ENCODE results near the gene PCDHA10.
A peak's percentile ranks its signal among the peaks of the same experiment; 100 is the strongest.
"Not testable (repeated sequence)": the region's sequence is repeated elsewhere in the genome, so short reads cannot be mapped to it uniquely, and the experiment has no call there.

The PCDHA10 gene

GRCh38 chr5:140842798-140843733, 12.6 kb upstream of the PCDHA10 start:
- DNase-seq = no peak

- DNase-seq = not testable (repeated sequence)
Measured at GRCh38 chr5:140848139-140849102, 7.3 kb upstream of the PCDHA10 start, which contains the start of gene PCDHA9. TSS of gene PCDHA9 (plus strand) at chr5:140848382. CDS start at chr5:140848496, 114 bp downstream.

- not testable (repeated sequence) for DNase-seq
Measured at GRCh38 chr5:140849831-140850634, 5.7 kb upstream of the PCDHA10 start.

- DNase-seq = no peak
Measured at GRCh38 chr5:140857177-140857986, 1.7 kb downstream of the PCDHA10 start.

GRCh38 chr5:140857987-140858240, 2.2 kb downstream of the PCDHA10 start:
- no peak for DNase-seq

- DNase-seq = no peak
Measured at GRCh38 chr5:140862441-140863295, 7.0 kb downstream of the PCDHA10 start.

- peak; percentile 56 for DNase-seq
Measured at GRCh38 chr5:140868721-140869554, 13.2 kb downstream of the PCDHA10 start, which contains the start of gene PCDHA11. TSS of gene PCDHA11 (plus strand) at chr5:140868957. CDS start at chr5:140869104, 147 bp downstream.

GRCh38 chr5:140869555-140869886, 13.8 kb downstream of the PCDHA10 start:
- DNase-seq = no peak

- no peak for DNase-seq
Measured at GRCh38 chr5:140870221-140871201, 14.8 kb downstream of the PCDHA10 start.

GRCh38 chr5:140875085-140876065, 19.7 kb downstream of the PCDHA10 start, which contains the start of gene PCDHA12:
TSS of gene PCDHA12 (plus strand) at chr5:140875308. CDS start at chr5:140875473, 165 bp downstream.
- DNase-seq = no peak

GRCh38 chr5:140876541-140877261, 21.0 kb downstream of the PCDHA10 start:
- not testable (repeated sequence) for DNase-seq

GRCh38 chr5:140877262-140877581, 21.5 kb downstream of the PCDHA10 start:
- no peak for DNase-seq

GRCh38 chr5:140881889-140882590, 26.3 kb downstream of the PCDHA10 start, which contains the start of gene PCDHA13:
TSS of gene PCDHA13 (plus strand) at chr5:140882124. CDS start at chr5:140882269, 145 bp downstream.
- DNase-seq = no peak

GRCh38 chr5:140882591-140882899, 26.8 kb downstream of the PCDHA10 start:
- DNase-seq = peak; percentile 33

- DNase-seq = no peak
Measured at GRCh38 chr5:140883373-140883772, 27.7 kb downstream of the PCDHA10 start.

All from COR-L47 (cell line).